A673 (cell line): Measurements from ENCODE around the gene DIAPH1. TPM values are rescaled to one million over a fixed set of nuclear protein-coding genes. Genes with fewer than 3 reads are reported as not detected.

ENCODE experiments used
- BruUV-seq: library from RNA; stranded (reverse); fragments of 400-500 nt; replicated peaks from 2 replicates; lab custom pipeline; 2021; lab: Mats Ljungman, UMichigan
- CTCF ChIA-PET: fragments of 300-600 bp; sonication (Branson Sonifier 250); formaldehyde crosslinking; loops from one replicate; lab custom pipeline; 2022; ENCODE audit warnings: antibody characterized with exemption; lab: Charles Lee
- POLR2A ChIA-PET: fragments of 300-600 bp; sonication (Branson Sonifier 250); formaldehyde crosslinking; loops from one replicate; lab custom pipeline; 2022; ENCODE audit warnings: antibody characterized with exemption; ENCODE audit not compliant: low non-redundant PET; lab: Charles Lee
- DNase-seq: peaks from one replicate; pipeline ENCODE4 v3.0.0-alpha.2; 2015; ENCODE audit warnings: low spot score
- H3K27ac ChIP-seq: fragments of 200-600 bp; sonication (generic); 2 replicates; pipeline ENCODE4 v1.5.1; 2016; ENCODE audit warnings: mixed run types, low read depth, mild to moderate bottlenecking, mixed read lengths, antibody characterized with exemption, low read length; ENCODE audit not compliant: poor library complexity, severe bottlenecking
- H3K27me3 ChIP-seq: fragments of 200-600 bp; sonication (generic); replicated peaks from 2 replicates; pipeline ENCODE4 v1.6.1; 2017; ENCODE audit warnings: mixed run types, low read depth, mild to moderate bottlenecking, mixed read lengths, antibody characterized with exemption, low read length; ENCODE audit not compliant: insufficient read depth, poor library complexity
- H3K36me3 ChIP-seq: fragments of 200-600 bp; sonication (generic); 2 replicates; pipeline ENCODE4 v1.6.1; 2016; ENCODE audit warnings: mixed run types, mild to moderate bottlenecking, mixed read lengths, antibody characterized with exemption, low read length; ENCODE audit not compliant: insufficient read depth, poor library complexity, severe bottlenecking
- H3K4me1 ChIP-seq: fragments of 200-600 bp; sonication (generic); 2 replicates; pipeline ENCODE4 v1.6.1; 2017; ENCODE audit warnings: mixed run types, mild to moderate bottlenecking, mixed read lengths, antibody characterized with exemption, low read length; ENCODE audit not compliant: insufficient read depth, poor library complexity, severe bottlenecking
- H3K4me3 ChIP-seq: fragments of 200-600 bp; sonication (generic); 2 replicates; pipeline ENCODE4 v1.5.1; 2016; ENCODE audit warnings: low read depth, mixed run types, mild to moderate bottlenecking, mixed read lengths, low read length; ENCODE audit not compliant: poor library complexity, severe bottlenecking
- H3K9me3 ChIP-seq: fragments of 200-600 bp; sonication (generic); 2 replicates; pipeline ENCODE4 v1.6.1; 2016; ENCODE audit warnings: mixed run types, low read depth, mild to moderate bottlenecking, mixed read lengths, antibody characterized with exemption, low read length; ENCODE audit not compliant: poor library complexity, severe bottlenecking
- CTCF ChIP-seq: fragments of 300-800, 200-600 bp; sonication (generic); conservative IDR thresholded peaks from 2 replicates; pipeline ENCODE4 v1.5.1; 2017; ENCODE audit warnings: low read depth, mild to moderate bottlenecking, antibody characterized with exemption, low read length, moderate library complexity, mixed read lengths
- EZH2 ChIP-seq: fragments of 200-600 bp; sonication (generic); IDR thresholded peaks from 2 replicates; pipeline ENCODE4 v1.6.1; 2017; ENCODE audit warnings: borderline replicate concordance, low read depth, mild to moderate bottlenecking, mixed read lengths, antibody characterized with exemption, low read length; ENCODE audit not compliant: poor library complexity, severe bottlenecking
- intact Hi-C: fragments of 100-400 bp; cut with micrococcal nuclease; formaldehyde crosslinking; loops from one replicate; pipeline ENCODE4 v1.10.0; 2022; ENCODE audit not compliant: unreplicated experiment
- total RNA-seq: library from RNA; stranded (reverse); gene quantifications from 2 replicates; pipeline ENCODE4 v1.2.3, GENCODE V29; 2021

The DIAPH1 gene
- total RNA-seq, 1 experiment from 2014 or later, result 109 TPM

GRCh38 chr5:141547488-141547887, 71.3 kb downstream of the DIAPH1 start:
- Histone ChIP-seq H3K27ac (no peak overlapping the region), H3K36me3 (peaks cover 28% of the 10 kb centered on the region), H3K4me1 (no peaks in the 10 kb centered on the region), H3K9me3 (peaks cover 6% of the 10 kb centered on the region), H3K4me3 (no peak overlapping the region), H3K27me3 (no peaks in the 10 kb centered on the region)
- intact Hi-C loops, result no loop called here
- no TSS peak for BruUV-seq
- ChIA-PET POLR2A (no interaction called here), CTCF (interaction anchor here (0.7 kb wide), 1 partner anchor 24 kb away, joined by 4 read pairs; no protein-coding TSS in a partner anchor)
- TF ChIP-seq EZH2, result no peak
- no peak for TF ChIP-seq CTCF
- DNase-seq, result no peak

DNA sequence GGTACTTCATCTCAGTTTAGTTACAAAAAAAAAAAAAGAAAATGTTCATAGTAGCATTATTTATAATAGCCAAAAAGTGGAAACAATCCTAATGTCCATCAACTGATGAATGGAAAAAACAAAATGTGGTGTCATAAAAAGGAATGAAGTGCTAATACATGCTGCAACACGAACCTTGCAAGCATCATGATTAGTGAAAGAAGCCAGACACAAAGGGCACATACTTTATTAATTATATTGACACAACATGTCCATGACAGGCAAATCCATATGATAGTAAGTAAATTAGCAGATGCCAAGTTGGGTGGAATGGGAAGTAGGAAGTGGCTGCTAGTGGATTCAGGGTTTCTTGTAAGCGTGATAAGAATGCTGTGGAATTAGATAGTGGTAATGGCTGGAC, 75.7 kb downstream of the DIAPH1 start:
- Histone ChIP-seq H3K4me3 (no peak overlapping the region), H3K27me3 (no peaks in the 10 kb centered on the region), H3K27ac (no peak overlapping the region), H3K36me3 (peaks cover 29% of the 10 kb centered on the region), H3K9me3 (peaks cover 6% of the 10 kb centered on the region), H3K4me1 (no peaks in the 10 kb centered on the region)
- intact Hi-C loops, result no loop called here
- DNase-seq, result no peak
- CTCF ChIA-PET, result no interaction called here
- POLR2A ChIA-PET, result no interaction called here
- TF ChIP-seq CTCF (no peak), EZH2 (no peak)
- no TSS peak for BruUV-seq

DNA sequence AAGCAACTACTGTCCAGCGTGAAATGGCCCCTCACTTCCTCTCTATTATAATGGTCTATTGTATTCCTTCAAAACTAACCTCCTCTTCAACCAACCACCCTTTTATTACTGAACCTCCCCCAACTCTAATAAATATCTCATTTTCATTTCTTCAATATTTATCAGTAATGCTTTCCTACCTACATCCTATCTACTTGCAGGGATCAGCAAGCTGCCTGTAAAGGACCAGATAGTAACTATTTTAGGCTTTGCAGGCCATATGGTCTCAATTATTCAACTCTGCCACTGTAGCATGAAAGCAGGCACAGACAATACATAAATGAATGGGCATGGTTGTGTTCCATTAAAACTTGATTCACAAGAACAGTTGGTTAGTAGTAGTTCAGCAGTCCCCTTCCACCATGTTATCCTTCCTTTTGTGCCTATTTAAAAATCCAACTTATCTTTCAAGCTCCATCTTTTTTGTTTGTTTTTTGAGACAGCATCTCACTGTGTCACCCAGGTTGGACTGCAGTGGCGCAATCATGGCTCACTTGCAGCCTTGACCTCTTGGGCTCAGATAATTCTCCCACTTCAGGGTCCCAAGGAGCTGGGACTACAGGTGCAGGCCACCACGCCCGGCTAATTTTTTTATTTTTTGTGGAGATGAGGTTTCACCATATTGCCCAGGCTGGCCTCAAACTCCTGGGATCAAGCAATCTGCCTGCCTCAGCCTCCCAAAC, 84.1 kb downstream of the DIAPH1 start:
- Histone ChIP-seq H3K9me3 (no peaks in the 10 kb centered on the region), H3K4me3 (no peak overlapping the region), H3K27ac (no peak overlapping the region), H3K4me1 (no peaks in the 10 kb centered on the region), H3K36me3 (peaks cover 18% of the 10 kb centered on the region), H3K27me3 (no peaks in the 10 kb centered on the region)
- BruUV-seq, result no TSS peak
- intact Hi-C loops, result no loop called here
- peak; percentile 31 for DNase-seq
- CTCF ChIA-PET, result interaction anchor here (0.6 kb wide), 1 partner anchor 311 kb away, joined by 3 read pairs; the partner anchor contains the start of gene PCDHB14
- POLR2A ChIA-PET, result no interaction called here
- TF ChIP-seq CTCF, result no peak
- TF ChIP-seq EZH2, result no peak
